ENCODE data around the gene TGM6.

The TGM6 gene

DNA sequence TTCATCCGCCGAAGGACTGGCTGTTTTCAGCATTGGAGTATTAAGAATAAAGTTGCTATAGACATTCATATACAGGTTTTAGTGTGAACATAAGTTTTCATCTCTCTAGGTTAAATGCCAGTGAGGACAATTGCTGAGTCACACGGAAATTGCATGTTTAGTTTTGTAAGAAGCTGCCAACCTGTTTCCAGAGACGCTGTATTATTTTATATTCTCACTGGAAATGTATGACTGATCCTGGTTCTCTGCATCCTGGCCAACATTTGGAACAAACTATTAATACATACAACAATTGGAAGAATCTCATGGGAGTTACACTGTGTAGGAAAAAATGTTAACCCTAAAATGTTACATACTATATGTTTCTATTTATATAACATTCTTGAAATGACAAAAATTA is 16.7 kb upstream of the TGM6 start:
- no peak for DNase-seq (ENCODE audit: low read depth)

DNA sequence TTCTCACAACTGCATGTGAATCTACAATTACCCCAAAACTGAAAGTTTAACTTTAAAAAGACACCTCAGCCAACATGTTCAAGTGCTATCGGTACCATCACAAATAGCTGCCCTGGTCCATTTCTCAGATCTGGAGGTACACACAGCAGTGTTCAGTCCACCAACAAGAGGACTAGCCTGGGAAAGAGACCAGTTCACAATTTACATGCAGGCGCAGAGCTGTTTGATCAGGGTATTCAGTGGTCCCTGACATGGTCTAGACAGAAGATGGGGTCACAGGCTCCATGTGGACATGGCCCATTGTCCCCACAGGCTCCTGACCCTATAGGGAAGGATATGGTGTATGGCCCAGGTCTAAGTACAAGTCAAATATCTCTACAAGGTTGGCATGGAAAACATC is 15.6 kb upstream of the TGM6 start:
- DNase-seq (ENCODE audit: low read depth), result no peak

DNA sequence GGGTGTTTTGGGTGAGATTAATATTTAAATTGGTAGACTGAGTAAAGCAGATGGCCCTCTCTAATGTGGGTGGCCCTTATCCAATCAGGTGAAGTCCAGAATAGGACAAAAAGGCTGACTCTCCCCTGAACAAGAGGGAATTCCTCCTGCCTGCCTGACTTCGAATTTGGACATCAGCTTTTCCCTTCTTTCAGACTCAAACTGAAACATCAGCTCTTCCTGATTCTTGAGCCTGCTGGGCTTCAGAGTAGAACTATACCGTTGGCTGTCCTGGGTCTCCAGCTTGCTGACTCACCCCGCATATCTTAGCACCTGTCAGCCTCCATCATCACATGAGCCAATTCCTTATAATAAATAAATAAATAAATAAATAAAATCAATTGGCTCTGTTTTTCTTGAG is 15.0 kb upstream of the TGM6 start:
- DNase-seq (ENCODE audit: low read depth), result no peak

DNA sequence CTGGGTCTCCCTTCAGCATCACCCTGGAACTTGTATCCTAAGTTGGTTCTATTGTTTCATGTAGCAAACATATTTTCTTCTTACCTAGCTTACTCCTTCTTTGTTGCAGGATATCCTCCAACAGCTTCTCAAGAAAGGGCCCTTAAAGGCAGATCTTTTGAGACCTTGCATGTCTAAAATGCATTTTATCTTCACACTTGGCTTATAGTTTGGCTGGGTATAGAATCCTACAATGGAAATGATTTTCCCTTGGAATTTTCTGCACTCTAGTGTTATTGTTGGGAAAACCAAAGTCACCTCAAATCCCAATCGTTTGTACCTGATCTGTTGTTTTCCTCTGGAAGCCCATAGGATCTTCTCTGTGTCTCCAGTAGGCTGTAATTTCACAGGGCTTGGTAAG is 12.1 kb upstream of the TGM6 start:
- DNase-seq (ENCODE audit: low read depth), result no peak

DNA sequence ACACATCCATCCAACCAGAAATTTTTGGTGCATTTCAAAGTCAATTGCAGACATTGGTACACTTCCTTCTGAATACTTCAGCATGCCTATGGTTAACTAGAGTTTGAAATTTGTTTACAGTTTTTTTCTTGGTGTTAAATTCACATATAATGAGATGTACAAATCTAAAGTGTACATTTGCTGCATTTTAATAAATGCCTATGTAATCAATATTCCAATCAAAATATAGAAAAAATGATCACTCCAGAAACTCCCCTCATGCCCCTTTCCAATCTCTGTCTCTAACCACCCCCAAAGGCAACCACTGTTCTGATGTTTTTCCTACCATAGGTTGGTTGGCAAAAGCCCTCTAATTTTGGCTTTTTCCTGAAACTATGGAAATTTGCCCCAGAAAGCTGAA is 7.6 kb upstream of the TGM6 start:
- DNase-seq (ENCODE audit: low read depth), result no peak

DNA sequence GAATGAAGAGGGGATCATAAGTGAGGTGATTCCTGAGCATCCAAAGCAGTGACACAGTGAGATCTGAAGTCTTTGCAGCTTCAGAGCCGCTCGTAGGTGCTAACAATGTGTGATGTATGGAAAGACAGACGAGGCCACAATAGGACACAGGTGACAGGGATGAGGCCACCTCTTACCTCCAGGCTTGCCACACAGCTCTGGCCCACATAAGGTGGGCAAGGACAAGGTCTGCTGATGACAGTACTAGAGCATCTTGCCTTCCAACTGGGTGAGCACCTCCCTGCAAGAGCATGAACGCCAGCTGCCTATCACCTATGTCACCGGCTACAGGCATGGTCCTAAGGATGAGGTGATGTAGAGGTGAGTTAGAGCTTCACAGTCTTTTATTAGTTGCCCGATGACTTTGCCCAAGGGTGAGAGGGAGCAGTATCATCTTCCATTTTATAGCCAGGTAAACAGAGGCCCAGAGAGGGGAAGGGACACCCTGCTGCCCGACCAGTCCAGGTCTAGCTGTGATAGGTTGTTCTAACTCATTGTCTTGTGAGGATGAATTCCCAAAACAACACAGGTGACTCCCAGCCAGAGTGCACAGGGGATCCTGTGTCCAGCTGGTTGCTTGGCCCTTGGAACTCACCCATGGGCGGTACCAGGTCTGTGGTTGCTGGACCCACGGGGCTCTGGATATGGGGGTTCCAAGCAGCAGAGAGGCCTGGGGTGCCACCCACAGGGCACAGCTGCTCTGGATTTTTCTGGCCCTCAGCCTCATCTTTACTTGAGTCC is 6.2 kb upstream of the TGM6 start:
- no peak for DNase-seq (ENCODE audit: low read depth)

DNA sequence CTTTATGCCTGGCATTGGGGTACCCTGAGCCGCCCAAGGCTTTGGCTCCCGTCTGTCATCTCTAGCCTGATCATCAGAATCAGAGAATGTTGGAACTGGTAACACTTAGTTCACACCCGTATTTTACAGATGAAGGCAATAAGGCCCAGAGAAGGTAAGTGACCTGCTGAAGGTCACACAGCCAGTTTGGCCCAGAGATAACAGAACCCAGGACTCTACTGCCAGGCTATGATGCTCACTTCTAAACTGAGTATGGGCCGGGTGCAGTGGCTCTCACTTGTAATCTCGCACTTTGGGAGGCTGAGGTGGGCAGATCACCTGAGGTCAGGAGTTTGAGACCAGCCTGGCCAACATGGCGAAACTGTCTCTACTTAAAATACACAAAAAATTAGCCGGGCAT is 1.8 kb upstream of the TGM6 start:
- no peak for DNase-seq (ENCODE audit: low read depth)

DNA sequence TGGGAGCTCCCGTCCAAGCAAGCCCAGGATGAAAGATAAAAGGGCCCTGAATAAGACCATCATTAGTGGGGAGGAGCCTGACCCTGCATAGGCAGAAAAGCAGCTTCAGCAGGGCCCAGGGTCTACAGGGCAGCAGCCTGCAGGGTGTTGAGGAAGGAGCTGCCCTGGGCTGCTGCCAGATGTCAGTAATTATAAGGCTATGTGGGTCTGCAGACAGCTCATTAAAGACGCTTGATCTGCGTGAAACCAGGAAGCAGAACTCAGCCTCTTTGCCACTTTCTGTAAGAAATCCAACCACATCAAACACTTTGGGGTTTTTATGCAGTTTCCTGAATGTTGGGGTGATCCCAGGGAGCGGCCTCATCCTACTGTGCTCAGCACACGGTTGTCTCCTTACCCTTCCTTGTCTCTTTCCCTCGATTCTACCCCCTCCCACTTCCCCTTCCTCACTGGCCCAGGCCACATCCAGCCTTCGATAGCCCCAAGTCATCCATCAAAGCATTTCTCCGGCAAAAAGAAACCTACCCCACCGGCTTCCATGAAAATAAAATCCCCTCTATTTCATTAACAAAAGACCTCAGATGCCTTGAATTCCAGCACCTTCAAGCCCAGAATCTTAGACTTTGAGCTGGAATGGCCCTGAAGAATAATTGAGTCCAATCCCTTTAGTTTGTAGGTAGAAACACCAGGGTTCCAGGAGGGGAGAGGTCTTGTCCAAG is 1.0 kb upstream of the TGM6 start:
- DNase-seq (ENCODE audit: low read depth), result no peak

DNA sequence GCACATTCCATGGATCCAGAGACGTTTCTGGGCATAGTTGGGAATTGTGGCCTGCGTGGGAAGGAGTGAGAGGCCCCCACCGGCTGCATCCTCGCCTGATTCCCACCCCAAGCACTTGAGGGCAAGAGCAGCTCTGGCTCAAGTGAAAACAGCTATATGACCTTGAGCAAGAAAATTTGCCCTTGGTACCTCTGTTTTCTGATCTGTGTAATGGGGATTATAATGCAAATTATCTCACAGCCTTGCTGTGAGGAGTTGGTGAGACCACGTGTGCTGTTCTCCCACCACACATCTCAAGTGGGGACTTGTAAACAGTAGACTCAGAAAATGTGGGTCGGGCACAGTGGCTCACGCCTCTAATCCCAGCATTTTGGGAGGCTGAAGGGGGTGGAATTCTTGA is 602 bp downstream of the TGM6 start:
- no peak for DNase-seq (ENCODE audit: low read depth)

DNA sequence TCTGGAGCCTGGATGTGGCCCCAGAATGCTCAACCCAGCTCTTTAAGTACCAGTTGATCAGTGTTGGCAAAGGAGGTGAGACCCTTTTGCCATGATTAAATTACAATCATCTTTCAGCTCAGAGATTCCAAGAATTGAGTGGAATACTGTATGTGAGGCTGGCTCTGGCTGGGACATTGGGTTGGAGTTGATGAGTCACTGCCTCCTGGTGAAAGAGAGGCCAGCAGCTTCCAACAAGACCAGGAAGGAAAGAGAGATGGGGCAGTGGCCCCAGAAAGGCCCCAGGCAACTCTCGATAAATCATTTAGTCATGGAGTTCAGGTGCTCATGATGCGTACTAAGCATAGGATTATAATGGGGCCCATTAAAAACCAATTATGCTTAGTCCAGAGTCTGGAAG is 2.1 kb downstream of the TGM6 start:
- no peak for DNase-seq (ENCODE audit: low read depth)

DNA sequence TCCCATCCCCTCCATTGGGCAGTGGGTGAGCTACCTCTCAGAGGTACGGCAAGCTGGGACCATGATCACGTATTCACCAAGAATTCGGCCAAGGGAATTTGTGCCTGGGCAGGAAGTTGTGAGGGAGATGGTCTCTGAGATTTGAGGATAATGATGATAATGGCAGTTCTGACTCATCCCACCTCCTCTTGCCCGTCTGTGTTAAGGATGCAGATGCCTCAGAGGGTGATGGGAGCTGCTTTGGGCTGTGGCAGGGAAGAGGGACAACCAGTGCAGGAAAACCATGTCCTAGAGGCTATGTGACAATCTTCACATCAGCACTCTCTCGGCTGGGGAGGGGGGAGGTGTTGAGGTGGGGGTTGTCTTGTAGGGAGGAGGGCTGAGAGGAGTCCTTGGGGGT is 4.3 kb downstream of the TGM6 start:
- no peak for DNase-seq (ENCODE audit: low read depth)

DNA sequence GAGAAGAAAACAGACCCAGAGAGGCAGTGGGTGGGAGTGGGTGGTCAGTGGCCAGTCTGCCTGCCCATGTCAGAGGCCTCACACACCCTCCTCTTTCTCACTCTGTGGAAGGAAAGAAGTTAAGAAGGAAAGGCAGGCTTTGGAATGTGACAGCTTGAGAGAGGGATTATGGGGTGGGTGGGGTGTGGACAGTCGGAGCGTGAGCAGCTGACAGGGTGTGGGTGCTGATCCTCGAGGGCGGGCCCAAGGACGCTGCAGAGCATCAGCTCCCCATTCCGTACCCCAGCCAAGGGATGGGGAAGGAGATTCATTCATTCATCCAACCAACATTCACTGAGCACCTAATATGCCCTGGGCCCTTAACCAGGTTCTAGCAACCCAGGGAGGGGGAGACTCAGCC is 4.8 kb downstream of the TGM6 start:
- DNase-seq (ENCODE audit: low read depth), result no peak

DNA sequence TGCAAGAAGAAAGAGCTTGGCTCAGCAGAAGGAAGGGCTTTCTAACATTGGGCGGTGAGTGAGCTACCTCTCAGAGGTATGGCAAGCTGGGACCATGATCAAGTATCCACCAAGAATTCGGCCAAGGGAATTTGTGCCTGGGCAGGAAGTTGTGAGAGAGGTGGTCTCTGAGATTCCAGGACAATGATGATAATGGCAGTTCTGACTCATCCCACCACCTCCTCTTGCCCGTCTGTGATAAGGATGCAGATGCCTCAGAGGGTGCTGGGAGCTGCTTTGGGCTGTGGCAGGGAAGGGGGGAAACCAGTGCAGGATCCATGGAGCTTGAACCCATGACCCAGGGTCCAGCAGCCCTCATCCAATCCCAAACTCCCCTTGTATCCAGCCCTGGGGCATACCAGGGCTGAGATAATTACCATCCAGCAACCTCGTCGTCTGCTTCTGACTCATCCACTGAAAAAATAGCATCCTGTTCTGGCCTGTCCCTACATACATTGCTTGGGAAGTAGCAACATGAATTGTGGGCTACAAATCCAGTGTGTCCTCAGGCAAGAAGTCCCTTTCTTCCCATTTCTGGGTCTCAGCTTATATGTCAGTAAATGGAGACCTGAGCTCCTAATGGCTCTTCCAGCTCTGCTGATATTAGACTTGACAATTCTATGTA is 5.9 kb downstream of the TGM6 start:
- DNase-seq (ENCODE audit: low read depth), result peak; percentile 46

DNA sequence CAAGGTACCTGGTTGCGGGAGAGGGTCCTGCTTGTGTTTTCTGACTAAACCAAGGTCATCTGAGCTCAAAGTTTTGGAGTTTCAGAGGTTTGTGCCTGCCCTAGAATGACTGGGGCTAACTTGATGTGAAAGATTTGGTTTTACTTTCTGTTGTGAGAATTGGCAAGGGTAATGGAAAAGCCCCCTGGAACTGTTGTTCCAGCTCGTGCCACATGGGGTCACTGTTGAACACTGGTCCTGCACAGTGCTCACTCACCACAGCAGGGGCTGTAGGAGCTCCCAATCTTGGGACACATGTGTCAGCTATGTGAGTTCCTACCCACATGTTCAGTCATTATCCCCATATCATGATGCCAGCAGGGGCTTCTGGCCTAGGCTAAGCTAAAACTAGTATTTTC is 6.5 kb downstream of the TGM6 start:
- DNase-seq (ENCODE audit: low read depth), result no peak

DNA sequence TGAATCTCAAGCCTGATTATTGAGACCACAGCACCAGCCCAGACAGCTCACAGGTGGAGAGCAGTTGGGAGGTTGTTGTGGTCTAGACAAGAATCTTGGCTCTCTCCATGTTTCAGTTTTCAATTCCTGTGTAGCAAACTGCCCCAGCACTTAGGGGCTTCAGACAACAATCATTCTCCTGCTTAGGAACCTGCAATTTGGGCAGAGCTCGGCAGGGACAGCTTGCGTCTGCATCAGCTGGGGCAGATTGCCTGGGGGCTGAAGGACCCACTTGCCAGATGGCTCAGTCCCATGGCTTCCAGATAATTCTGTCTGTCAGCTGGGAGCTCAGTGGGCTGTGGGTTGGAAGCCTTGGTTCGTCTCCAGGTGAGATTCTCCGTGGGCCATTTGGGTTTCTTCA is 6.9 kb downstream of the TGM6 start:
- no peak for DNase-seq (ENCODE audit: low read depth)

DNA sequence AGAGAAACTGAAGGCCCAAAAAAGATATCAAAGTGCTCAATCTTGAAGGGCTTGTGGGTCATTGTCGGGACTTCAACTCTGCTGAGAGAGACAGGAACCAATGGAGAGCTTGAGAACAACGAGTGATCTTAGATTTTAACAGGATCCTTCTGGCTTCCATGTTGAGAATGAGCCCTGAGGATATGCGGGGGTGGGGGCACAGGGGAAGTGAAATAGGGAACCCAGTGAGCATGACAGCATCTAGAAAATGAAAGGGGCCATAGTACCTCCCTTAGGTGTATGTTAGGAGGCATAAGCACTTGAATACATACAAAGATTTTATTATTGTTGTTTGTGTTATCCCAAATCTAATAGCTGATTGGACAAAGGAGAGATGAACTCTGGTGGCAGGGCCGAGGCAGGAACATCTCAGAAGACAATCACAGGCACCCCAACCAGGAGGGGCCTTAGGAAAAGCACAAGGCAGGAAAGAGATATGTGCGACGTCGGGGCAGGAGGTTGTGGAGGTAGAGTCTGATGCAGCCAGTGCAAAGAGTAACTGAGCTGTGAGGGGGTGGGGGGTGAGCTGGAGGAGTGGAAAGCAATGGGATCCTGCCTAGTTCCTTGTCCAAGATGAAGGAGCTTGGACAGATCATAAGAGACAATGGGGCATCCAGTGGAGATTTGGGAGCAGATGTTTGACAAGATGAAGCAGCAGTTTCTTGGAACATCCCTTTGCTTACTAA is 10.4 kb downstream of the TGM6 start:
- no peak for DNase-seq (ENCODE audit: low read depth)

DNA sequence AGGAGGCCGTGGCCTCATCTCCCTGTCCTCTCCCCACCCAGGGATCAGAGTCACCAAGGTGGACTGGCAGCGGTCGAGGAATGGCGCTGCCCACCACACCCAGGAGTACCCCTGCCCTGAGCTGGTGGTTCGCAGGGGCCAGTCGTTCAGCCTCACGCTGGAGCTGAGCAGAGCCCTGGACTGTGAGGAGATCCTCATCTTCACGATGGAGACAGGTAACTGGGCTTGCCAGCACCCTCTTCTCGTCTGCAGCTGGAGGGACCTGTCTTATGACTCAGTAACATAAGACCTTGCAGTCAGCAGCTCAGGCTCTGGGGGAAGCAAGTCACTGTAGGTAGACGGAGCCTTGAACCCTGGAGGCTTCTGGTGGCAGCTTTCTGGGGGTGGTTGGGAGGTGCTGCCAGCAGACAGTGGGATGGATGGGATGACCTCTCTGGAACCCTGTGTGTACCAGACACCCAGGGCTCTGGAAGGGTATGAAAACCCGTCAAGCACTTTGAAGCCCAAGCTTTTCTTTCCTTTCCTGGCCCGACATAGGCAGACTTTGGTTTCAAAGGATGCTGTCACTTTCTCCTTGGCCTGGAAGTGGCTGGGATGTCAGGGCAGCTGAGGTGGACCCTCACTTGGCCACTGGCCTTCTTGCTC is 13.8 kb downstream of the TGM6 start:
- DNase-seq (ENCODE audit: low read depth), result no peak

DNA sequence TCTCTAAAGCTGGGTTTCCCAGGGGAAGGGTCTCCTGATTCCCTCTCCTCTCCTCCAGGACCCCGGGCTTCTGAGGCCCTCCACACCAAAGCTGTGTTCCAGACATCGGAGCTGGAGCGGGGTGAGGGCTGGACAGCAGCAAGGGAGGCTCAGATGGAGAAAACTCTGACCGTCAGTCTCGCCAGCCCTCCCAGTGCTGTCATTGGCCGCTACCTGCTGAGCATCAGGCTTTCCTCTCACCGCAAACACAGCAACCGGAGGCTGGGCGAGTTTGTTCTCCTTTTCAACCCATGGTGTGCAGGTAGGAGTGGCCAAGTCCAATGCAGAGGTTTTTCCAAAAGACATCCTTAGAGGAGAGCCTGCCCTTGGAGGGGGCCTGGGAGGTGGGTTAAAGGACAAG is 14.4 kb downstream of the TGM6 start:
- DNase-seq (ENCODE audit: low read depth), result no peak

DNA sequence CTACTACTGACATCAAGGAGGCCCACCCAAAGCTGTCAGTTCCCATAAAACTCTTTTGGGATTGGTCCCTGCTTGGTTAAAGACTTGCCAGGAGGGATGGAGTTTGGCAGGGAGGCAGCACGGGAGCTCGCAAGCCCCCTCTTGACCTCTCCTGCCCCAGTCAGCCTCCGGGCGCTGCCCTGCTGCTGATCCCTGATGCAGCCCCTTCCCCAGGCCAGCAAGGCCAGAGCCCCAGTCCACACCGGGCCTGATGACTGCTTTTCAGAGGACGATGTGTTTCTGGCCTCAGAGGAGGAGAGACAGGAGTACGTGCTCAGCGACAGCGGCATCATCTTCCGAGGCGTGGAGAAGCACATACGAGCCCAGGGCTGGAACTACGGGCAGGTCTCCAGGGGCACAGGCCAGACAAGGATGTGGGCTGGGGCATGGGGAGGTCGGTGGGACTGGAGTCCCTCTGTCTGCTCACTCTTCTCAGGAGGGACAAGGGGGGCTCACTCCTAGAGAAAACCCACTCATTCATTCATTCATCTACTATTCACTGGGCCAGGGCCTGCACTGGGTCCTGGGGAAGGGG is 15.6 kb downstream of the TGM6 start:
- no peak for DNase-seq (ENCODE audit: low read depth)

DNA sequence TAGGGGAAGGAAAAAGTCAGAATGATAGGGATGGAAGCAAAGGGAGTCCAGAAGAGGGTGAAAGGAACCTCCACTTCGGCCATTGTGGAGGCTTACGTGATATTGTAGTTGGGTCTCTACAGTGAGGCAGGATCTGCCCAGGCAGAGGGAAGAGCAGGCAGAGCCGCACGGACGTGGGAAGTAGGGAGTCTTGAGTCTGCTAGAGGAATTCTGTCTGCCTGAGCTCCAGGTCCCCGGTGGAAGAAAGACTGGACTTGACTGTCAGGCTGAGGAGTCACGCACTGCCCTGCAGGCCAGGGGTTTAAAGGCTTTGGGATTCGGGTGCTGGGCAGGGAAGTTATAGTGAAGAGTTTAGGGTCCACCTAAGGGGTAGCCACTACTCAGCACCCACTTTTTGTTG is 16.4 kb downstream of the TGM6 start:
- no peak for DNase-seq (ENCODE audit: low read depth)

DNA sequence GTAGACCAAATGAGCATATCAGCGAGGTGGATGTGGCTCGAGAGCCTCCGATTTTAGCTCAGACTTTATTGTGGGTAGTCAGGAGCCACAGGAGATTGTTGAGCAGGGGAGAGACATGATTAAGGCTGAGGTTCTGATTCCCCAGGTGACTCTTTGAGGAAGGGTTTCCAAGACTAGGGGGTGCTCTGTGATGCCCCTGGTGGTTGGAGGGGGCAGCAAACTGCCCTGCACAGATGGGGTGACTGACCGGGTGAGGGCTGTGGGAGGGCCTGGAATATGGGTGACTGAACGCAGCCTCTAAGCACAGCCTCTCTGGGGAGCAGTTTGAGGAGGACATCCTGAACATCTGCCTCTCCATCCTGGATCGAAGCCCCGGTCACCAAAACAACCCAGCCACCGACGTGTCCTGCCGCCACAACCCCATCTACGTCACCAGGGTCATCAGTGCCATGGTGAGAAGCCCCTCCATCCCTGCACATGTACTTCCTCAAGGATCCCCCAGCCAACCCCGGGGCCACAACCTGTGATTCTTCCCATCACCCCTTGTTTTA is 17.0 kb downstream of the TGM6 start:
- DNase-seq (ENCODE audit: low read depth), result no peak

DNA sequence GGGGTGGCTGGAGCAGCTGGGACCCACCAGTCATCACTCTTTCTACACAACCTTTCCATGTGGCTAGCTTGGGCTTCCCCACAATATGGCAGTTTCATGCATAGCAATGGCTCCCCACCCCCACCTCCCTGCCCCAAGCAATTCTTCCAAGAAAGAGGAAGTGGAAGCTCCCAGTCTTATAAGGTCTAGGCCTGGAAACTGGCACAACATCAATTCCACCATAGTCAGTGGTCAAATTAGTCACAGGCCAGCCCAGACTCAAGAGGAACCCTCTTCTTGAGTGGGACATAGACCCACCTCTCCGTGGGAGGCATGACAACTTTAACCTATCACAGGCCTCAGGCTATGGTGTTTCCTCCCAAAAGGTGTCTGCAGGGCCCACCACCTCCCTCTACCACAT is 17.7 kb downstream of the TGM6 start:
- no peak for DNase-seq (ENCODE audit: low read depth)
